Measurements from ENCODE around the gene LRPAP1.
"Not testable (repeated sequence)": the region's sequence is repeated elsewhere in the genome, so short reads cannot be mapped to it uniquely, and the experiment has no call there.

Gene LRPAP1, protein sequence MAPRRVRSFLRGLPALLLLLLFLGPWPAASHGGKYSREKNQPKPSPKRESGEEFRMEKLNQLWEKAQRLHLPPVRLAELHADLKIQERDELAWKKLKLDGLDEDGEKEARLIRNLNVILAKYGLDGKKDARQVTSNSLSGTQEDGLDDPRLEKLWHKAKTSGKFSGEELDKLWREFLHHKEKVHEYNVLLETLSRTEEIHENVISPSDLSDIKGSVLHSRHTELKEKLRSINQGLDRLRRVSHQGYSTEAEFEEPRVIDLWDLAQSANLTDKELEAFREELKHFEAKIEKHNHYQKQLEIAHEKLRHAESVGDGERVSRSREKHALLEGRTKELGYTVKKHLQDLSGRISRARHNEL

DNA sequence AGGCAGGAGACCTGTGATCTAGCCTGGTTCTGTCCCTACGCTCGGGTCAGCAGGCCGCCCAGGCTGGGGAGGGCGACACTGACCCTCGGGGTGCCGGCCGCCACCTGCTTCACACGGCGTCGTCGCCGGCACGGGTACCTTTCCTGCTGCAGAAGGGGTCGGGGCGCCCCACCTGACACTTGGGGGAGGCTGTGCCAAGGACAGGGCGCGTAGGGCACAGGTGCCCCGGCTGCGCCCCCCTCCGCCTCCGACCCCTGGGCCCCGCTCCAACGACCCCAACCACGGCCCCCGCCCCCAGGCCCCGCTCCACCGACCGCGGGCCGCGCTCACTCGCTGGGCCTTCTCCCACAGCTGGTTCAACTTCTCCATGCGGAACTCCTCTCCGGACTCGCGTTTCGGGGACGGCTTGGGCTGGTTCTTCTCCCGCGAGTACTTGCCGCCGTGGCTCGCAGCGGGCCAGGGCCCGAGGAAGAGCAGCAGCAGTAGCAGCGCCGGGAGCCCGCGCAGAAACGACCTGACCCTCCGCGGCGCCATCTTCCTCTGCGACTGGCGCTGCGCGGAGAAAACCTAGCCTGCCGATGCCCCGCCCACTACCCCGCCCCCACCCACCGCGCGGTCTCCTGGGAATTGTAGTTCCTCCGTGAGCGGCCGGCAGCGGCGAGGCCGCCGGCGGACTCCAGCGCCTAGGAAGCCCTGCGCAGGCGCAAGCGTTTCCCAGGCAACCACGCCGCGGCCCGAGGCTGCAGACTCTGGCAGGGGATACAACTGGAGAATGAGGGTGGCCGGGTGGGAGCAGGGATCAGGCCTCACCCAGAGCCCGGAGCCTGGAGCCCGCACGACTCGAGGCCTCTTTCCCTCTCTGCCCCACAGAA lies at the start of gene LRPAP1:
TSS of gene LRPAP1 (minus strand) at position 544 of the 872 bp plus-strand sequence. CDS start at position 534, 10 bp downstream.
- intact Hi-C loops (cut with DNase I): no loop called here
- DNase-seq: peak; percentile 89 to 98 (median 96)

GRCh38 chr4:3581334-3582090 lies 49.3 kb upstream of the LRPAP1 start:
- DNase-seq: peak in 2 of 42 donors; percentile 14 to 19
- intact Hi-C loops (cut with DNase I): not testable (repeated sequence)

GRCh38 chr4:3580859-3581258 lies 48.6 kb upstream of the LRPAP1 start:
- intact Hi-C loops (cut with DNase I); DNase-seq: not testable (repeated sequence)

DNA sequence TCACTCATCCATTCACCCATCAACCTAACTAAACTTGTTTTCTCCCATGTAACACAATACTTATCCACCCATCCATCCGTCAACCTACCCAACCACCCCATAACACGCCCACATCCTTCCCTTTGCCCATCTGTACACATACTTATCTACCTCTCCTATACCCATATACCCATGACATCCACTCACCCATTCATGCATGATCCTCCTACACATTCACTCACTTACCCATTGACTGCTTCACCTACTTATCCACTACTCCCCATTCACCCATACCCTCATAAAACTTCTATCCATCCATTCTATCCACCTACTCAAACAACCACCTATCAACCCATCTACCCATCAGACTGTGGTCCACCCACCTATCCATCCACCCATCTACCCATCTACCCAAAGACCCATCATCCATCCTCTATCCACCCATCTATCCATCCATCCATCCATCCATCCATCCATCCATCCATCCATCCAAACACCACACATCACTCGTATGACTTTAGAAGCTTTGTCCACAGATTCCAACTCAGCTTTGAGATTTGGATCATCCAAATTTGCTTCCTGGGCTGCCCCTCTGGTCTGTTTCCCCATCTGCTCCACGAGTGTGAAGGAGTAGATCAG lies 46.4 kb upstream of the LRPAP1 start:
- DNase-seq; intact Hi-C loops (cut with DNase I): not testable (repeated sequence)

DNA sequence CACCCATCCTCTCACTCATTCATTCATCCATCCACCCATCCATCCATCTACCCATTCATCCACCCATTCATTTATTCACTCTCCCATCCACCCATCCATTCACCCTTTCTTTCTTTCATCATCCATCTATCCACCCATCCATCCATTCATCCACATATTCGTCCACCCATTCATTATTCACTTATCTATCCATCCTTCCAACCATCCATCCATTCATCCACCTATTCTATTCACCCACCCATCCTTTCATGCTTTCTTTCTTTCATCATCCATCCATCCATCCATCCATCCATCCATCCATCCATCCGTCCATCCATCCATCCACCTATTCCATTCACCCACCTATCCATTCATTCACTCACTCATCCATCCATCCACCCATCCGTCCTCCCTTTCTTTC lies 45.8 kb upstream of the LRPAP1 start:
- DNase-seq; intact Hi-C loops (cut with DNase I): not testable (repeated sequence)

DNA sequence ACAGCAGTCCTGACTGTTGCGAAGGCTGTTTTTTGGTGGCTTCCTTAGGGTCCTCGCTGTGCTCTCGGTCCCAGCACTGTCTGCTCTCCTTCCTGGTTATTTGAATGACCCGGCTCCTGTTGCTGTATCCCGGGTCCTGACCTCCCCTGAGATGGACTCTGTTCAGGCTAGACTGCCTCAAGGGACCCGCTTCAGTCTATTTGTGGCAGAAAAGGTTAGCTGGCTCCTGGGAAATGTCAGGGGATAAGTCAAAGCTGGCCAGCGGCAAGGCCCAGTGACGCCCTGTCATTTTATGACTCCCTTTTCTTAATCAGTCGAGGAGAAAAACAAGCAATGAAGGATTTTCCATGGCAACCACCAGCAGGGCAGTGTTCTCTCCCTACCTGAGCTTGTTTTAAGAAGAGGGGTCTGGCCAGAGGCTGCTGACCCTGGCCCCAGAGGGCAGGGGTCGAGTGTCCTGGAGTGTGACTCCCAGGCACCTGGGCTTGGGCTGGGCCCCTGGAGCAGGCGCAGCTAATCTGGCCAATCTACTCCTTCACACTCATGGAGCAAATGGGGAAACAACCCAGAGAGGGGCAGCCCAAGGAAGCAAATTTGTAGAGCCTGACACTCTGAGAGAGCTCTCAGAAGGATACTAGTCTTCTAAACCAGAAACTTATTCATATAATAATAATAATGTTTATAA lies 45.1 kb upstream of the LRPAP1 start:
- intact Hi-C loops (cut with DNase I); DNase-seq: not testable (repeated sequence)

GRCh38 chr4:3576533-3577207 lies 44.4 kb upstream of the LRPAP1 start:
- DNase-seq; intact Hi-C loops (cut with DNase I): not testable (repeated sequence)

- intact Hi-C loops (cut with DNase I); DNase-seq: not testable (repeated sequence)
These were observed 43.5 kb upstream of the LRPAP1 start for GRCh38 chr4:3575426-3576369.

DNA sequence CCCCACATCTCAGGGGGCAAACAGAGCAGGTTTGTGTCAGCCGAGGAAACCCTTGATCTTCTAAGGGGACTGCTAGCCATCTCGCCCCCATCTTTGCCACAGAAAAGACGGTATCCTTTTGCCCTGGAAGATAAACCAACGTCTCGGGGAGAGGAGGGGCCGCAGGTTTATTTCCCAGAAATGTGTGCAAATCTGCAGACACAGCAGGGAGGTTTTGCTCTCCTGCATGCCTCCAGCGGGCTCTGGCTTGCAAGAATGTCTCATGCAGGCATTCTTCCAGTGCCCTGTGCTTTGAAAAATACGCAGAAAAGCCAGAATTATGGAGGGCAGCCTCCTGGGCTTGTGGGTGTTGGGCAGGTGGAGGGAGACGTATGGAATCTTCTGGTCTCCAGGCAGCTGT lies 42.6 kb upstream of the LRPAP1 start:
- DNase-seq; intact Hi-C loops (cut with DNase I): not testable (repeated sequence)

DNA sequence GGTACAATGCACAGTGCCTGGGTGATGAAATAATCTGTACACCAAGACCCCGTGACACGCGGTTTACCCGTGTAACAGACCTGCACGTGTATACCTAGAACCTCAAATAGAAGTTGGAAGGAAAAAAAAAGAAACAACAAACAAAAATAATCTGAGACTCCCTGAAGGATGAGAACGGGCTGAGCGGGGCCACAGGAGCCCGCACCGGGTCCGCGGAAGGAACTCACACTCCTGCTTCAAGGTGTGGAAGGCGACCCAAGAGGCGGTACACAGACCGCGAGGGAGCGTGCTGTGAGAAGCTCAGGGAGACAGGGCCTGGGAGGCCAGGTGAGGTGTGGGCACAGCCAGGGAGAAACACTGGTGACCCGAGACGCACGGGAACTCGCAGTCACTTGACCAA lies 42.1 kb upstream of the LRPAP1 start:
- DNase-seq; intact Hi-C loops (cut with DNase I): not testable (repeated sequence)

DNA sequence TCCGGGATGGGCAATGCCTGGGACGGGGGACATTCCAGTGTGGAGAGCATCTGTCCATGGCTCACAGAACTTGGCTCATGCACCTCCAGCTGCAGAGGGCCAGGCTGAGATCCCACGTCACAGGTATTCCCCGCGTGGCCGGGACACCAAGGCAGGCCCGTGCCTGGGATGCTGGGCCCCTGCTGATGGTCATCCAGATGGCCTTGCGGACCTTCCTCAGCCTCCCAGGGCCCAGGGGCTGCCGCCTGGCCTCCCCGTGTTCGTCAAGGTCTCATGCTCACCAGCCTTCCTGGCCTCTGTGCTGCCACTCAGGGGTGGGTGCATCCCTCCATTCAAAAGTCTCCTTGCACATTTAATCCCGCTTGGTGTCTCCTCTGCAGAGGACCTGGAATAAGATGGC lies 40.9 kb upstream of the LRPAP1 start:
- intact Hi-C loops (cut with DNase I): no loop called here
- DNase-seq: no peak

DNA sequence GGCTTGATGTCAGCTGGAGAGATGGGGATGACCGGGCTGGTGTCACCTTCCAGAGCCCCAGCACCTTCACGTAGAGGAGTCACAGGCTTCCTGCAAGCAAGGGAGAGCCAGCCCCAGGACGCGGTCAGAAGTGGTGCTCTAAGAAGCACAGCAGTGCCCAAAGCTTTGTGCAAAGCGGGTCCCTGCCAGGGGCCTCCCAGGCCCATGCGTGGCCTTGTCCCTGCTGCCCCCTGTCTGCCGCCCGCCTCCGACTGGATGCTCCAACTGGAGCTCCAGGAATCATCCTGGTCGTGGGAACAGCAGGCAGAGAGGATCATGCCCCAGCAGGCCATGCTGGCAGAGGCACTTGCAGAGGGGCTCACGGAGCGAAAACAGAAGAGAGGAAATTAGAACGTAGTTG lies 40.1 kb upstream of the LRPAP1 start:
- intact Hi-C loops (cut with DNase I): no loop called here
- no peak for DNase-seq

- no peak for DNase-seq
- intact Hi-C loops (cut with DNase I): no loop called here
These were observed 39.7 kb upstream of the LRPAP1 start for GRCh38 chr4:3571921-3572320.

GRCh38 chr4:3570923-3571322 lies 38.7 kb upstream of the LRPAP1 start:
- intact Hi-C loops (cut with DNase I); DNase-seq: not testable (repeated sequence)

DNA sequence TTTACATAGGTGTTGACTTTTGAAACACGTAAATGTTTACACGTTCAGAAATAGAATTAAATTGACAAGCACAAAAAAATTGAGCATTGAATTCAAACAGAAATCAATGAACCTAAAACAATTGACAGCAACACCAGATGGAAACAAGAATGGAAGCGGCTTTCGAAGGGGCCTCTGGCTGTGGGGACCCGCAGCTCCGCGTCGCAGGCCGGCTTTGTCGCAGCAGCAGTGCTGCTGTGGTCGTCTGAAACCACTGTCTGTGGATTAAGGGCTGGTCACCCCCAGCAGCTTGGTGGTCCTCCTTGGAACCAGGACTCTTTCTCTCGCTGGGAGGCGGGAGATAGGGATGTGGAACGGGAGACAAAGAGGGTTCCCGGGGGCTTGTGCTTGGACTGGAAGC lies 37.4 kb upstream of the LRPAP1 start:
- intact Hi-C loops (cut with DNase I): not testable (repeated sequence)
- peak in 1 of 42 donors; percentile 1 for DNase-seq

DNA sequence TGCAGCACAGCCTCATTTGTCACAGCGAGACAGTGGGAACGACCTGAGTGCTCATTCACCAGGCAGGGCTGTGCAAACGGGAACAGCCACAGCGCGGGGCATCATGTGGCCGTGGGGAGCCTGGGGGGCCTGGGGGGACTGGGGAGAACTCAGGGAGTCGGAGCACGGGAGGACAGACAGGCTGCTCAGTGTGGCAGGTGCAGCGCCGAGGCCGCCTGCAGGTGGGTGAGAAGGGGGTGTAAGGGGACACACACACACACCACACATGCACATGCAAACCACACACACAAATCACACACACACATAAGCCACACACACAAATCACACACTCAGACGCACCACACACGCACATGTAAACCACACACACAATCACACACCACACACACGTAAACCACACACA lies 34.5 kb upstream of the LRPAP1 start:
- intact Hi-C loops (cut with DNase I): not testable (repeated sequence)
- peak in 1 of 42 donors; percentile 3 for DNase-seq

DNA sequence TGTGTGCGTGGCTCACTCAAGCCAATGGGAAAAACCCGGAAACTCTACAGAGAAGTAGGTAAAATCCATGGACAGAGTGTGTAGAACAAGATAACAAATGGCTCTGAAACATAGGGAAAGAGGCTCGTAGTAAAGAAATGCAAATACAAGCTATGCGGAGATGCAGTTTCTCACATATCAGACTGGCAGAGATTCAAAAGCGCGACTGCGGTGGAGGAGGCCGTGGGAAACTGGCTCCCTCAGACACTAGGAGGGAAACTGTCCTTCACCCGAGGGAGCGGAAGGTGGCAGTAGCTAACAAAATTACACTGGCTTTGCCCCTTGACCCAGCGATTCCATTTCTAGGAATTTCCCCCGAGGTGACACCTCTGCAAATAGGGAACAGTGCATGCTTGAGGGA lies 34.1 kb upstream of the LRPAP1 start:
- DNase-seq: peak in 11 of 42 donors; percentile 13 to 47 (median 32)
- intact Hi-C loops (cut with DNase I): not testable (repeated sequence)

Measured in head of caudate nucleus (tissue), 42 donors.